GM12875 (cell line): Measurements from ENCODE around the gene BST1.

Experiments used
- H3K4me3 ChIP-seq: one replicate; pipeline ENCODE4 v1.5.1; 2011; ENCODE audit warnings: low read depth, low read length, control low read depth
- CTCF ChIP-seq: IDR thresholded peaks from 2 replicates; pipeline ENCODE4 v1.5.1; 2011; ENCODE audit warnings: low read depth, mild to moderate bottlenecking, control low read depth, inconsistent platforms, low read length, moderate library complexity, borderline replicate concordance; ENCODE audit not compliant: insufficient read depth

Gene BST1

GRCh38 chr4:15676039-15676438 lies 26.8 kb upstream of the BST1 start:
- H3K4me3 ChIP-seq: no peak overlapping the region
- no peak for TF ChIP-seq CTCF

- TF ChIP-seq CTCF: no peak
Measured at GRCh38 chr4:15676899-15677298, 26.0 kb upstream of the BST1 start.

GRCh38 chr4:15677507-15677988 lies 25.3 kb upstream of the BST1 start:
- no peak overlapping the region for H3K4me3 ChIP-seq

More at GRCh38 chr4:15676899-15677298, 26.0 kb upstream of the BST1 start:
- H3K4me3 ChIP-seq: no peak overlapping the region

GRCh38 chr4:15681067-15681371 lies 21.8 kb upstream of the BST1 start:
- peak overlapping the region; percentile 81 for H3K4me3 ChIP-seq
- no peak for TF ChIP-seq CTCF

More at GRCh38 chr4:15677507-15677988, 25.3 kb upstream of the BST1 start:
- no peak for TF ChIP-seq CTCF

- no peak for TF ChIP-seq CTCF
- H3K4me3 ChIP-seq: peak within 1 kb of the TSS; percentile 81
Measured at GRCh38 chr4:15681372-15682241, 21.3 kb upstream of the BST1 start, which contains the start of gene FAM200B. Gene FAM200B, plus strand, starts transcription at chr4:15681827. Its CDS starts 5,151 bp downstream, at chr4:15686978.

GRCh38 chr4:15682242-15683142 lies 20.4 kb upstream of the BST1 start:
- no peak for TF ChIP-seq CTCF
- H3K4me3 ChIP-seq: peak overlapping the region; percentile 81
